GM19372 (cell line): ENCODE measurements around the gene OR4D9.
"Not testable (repeated sequence)": the region's sequence is repeated elsewhere in the genome, so short reads cannot be mapped to it uniquely, and the experiment has no call there.

Experiments
- ATAC-seq: cut with Tn5 transposase; IDR thresholded peaks from one replicate; pipeline ENCODE4 v1.9.1; 2021; ENCODE audit warnings: mild to moderate bottlenecking, low read depth, moderate library complexity; ENCODE audit not compliant: unreplicated experiment

OR4D9 gene

GRCh38 chr11:59510941-59511589 is at the start of gene OR4D9:
Gene OR4D9, plus strand, starts transcription at chr11:59511539. Its CDS starts 3,374 bp downstream, at chr11:59514913.
- ATAC-seq, result no peak

DNA sequence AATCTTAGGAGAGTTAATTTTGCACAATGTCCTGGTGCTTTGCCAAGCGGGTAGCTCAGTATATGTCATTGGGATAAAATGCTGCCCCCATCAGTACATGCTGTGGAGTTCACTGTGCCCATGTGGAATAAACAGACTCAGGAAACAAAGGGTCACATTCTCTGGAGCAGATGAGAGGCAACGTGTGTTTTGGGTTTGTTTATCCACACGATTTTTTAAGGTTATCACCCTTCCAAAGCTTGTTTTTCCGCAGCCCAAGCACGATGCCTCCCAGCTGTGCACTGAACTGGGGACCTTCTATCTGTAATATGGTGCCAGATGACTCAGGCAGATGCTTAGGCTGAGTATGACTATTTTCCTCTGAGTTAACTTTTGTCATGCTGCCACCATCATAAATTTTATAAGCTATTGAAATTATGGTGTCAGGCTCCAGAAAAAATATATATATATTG is 48.1 kb upstream of the OR4D9 start:
- ATAC-seq, result no peak

DNA sequence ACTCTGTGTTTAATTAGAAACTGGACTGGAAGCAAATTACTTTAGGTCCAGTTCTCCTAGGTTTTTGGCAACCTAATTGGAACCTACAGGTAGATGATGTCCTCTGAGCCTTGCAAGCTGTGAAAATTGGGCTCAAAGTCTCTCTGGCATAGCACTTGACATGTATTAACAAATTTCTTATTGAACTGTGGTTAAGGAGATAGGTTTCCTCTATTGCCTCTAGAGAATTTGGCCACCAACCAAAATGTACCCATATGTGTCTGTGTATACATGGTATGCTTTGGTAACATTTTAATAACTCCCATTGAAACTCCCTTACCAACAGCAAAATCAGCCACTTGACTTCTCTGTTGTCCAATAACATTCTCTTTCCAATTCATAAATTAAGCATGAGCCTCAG is 38.3 kb upstream of the OR4D9 start, which contains the start of gene OR4D10:
Gene OR4D10, plus strand, starts transcription at position 301 of the 400 bp plus-strand sequence. CDS start 4,115 bp downstream, outside the sequence.
- ATAC-seq, result no peak

GRCh38 chr11:59475176-59475575 is 36.2 kb upstream of the OR4D9 start:
- ATAC-seq, result no peak

DNA sequence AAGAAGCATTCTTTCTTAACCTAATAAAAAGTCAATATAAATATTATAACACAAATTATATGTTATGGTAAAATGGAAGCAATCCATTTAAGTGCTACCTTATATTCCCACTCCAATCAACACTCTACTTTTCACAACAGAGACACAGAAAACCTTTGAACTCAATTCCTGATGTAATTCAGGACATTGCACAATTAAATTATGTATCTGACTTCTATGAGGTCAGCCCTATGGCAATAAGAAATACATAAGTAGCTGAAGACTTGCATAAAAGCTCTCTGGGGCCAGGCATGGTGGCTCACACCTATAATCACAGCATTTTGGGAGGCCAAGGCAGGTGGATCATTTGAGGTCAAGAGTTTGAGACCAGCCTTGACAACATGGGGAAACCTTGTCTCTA is 31.4 kb upstream of the OR4D9 start:
- no peak for ATAC-seq

- no peak for ATAC-seq
Observed at GRCh38 chr11:59480359-59480758, 31.0 kb upstream of the OR4D9 start.

DNA sequence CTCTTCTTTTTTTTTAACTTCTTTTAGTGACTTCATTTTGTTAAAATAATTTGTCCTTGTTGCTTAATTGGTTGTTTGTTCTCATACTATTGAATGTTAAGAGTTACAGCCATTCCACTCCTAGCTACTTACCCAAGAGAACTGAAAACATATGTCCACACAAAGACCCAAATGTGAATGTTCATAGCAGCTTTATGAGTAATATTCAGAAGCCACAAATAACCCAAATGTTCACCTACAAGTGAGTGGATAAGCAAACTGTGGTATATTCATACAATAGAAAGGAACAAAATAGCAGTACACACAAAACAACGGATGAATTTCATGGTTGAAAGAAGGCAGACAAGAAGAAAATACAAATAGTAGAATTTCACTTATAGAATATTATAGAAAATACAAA is 9.4 kb upstream of the OR4D9 start:
- ATAC-seq, result no peak

DNA sequence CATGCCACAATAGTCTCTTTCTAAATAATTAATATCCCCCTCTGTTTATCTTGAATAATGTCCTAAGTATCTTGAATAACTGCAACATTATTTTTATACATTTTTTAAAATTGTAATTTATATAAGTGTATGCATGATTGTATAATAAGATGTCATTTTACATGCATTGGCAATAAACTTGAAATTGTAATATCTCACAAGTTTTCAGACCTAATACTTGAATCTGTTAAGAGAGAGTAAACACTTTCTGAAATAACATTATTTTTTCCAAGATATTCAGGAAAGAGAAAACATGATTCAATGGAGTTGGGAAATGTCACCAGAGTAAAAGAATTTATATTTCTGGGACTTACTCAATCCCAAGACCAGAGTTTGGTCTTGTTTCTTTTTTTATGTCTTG is 8.1 kb upstream of the OR4D9 start, which contains the start of gene OR4D11:
Gene OR4D11, plus strand, starts transcription at position 301 of the 400 bp plus-strand sequence. Its CDS starts 0 bp downstream, at position 301.
- ATAC-seq, result no peak

- ATAC-seq, result no peak
Observed at GRCh38 chr11:59511675-59512074, 336 bp downstream of the OR4D9 start.

DNA sequence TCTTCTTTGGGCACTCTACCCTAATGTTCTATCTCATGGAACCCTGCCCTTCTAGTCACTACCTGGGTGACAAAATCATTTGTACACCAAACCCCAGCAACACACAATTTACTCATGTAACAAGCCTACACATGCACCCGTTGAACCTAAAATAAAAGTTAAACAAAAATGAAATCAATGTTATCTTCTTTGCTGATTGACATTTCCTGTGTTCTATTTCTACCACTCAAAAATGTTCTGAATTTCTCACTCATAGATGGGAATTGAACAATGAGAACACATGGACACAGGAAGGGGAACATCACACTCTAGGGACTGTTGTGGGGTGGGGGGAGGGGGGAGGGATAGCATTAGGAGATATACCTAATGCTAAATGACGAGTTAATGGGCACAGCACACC is 8.8 kb downstream of the OR4D9 start:
- ATAC-seq, result not testable (repeated sequence)

DNA sequence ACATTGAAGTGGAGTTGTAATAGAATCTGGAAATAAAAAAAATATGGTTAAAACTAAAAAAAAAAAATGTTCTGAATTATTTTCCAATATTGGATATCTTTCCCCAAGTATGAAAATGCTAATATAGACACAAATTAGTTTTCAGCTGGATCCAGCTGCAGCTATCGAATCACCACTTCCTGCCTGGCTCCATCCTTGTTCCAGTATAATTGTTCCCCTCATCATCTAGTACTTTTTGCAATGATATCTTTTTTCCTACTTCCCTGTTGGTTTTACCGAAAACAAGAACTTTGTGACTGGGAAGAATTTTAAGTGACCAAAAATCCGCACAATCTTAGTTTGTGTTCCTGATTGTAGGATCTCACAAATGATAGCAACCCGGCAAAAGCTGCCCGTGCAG is 9.4 kb downstream of the OR4D9 start:
- no peak for ATAC-seq

DNA sequence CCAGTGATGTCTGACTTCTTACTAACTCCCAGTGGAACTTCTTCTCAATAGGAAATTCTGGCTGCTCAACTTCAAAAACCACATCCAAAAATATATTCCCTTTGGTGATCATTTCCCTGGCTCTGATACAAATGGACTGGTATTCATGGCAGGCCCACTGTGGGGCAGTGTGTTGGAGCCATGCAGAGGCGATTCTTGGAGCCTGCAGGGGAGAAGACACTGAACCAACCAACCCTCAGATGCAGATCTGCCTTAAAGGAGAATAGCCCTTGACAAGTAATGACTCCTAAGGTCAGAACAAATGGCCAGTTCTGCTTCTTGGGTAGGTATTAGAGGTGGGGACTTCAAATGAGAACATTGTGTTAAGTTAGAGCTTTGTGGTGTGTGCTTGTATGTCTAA is 12.2 kb downstream of the OR4D9 start:
- ATAC-seq, result no peak

- no peak for ATAC-seq
Observed at GRCh38 chr11:59528711-59529110, 17.4 kb downstream of the OR4D9 start.

- no peak for ATAC-seq
Observed at GRCh38 chr11:59532620-59533019, 21.3 kb downstream of the OR4D9 start.

DNA sequence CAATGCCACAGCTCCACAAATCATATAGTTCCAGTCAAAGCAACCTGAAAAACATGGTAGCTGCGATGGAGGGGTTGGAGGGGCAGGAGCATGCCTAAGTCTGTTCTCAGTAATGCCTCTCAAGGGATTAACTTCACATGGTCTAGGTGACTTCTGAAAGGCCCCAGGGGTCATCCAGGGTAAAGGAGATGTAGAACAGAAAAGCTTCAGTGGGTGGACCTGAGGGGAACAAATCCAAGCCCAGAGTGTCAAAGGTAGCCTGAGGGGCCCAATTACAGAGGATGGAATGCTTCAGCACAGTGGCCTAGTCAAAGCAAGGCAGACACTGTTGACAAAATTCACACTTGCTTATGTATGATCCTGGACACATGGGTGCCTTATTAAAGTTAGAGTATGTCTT is 23.3 kb downstream of the OR4D9 start:
- ATAC-seq, result no peak

- no peak for ATAC-seq
Observed at GRCh38 chr11:59542142-59542810, 30.9 kb downstream of the OR4D9 start.

GRCh38 chr11:59543713-59544112 is 32.4 kb downstream of the OR4D9 start:
- ATAC-seq, result not testable (repeated sequence)

DNA sequence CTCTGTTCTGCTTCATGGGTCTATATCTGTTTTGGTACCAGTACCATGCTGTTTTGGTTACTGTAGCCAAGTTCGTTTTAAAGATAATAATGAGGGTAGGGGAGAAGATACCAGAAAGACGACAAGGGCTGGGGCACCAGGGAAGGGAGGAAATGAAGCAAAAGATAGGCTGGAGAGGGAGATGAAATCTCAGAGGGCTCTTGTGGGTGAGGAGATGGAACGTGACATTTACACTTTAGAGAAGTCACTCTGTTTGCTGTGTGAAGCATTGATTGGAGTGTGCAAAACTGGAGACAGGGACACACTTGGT is 33.5 kb downstream of the OR4D9 start:
- ATAC-seq, result no peak

DNA sequence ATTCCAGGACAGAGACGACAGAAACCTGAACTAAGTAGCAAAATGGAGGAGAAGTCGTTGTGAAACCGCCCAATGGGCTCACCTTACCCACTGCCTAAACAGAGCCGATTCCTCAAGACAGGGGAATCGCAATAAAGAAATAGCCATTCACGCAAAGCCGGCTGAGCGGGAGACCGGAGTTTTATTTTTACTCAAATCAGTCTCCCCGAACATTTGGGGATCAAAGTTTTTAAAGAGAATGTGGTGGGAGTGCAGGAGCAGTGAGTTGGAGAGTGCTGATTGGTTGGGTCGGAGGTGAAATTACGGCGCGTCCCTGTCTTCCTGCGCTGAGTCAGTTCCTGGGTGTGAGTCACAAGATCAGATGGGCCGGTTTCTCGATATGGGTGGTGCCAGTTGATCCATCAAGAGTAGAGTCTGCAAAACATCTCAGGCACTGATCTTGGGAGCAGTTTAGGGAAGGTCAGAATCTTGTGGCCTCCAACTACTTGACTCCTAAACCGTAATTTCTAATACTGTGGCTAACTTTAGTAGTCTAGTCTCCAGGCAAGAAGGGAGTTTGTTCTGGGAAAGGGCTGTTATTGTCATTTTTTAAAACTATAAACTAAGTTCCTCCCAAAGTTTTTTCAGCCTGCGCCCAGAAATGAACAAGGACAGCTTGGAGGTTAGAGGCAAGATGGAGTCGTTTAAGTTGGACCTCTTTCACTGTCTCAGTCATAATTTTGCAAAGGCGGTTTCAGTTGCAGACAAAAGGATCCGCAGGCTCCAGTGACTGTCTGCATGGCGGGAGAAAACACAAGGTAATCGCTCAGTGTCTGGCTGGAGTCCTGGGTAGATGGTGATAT is 34.1 kb downstream of the OR4D9 start:
- no peak for ATAC-seq

- not testable (repeated sequence) for ATAC-seq
Observed at GRCh38 chr11:59547605-59548308, 36.4 kb downstream of the OR4D9 start.

- no peak for ATAC-seq
Observed at GRCh38 chr11:59548309-59548656, 36.9 kb downstream of the OR4D9 start.
